ENCODE data around the gene RBM14. TPM values are rescaled to one million over a fixed set of nuclear protein-coding genes. Genes with fewer than 3 reads are reported as not detected.

The RBM14 gene
- total RNA-seq, 2 experiments from 2014 or later = 155 to 158 TPM

DNA sequence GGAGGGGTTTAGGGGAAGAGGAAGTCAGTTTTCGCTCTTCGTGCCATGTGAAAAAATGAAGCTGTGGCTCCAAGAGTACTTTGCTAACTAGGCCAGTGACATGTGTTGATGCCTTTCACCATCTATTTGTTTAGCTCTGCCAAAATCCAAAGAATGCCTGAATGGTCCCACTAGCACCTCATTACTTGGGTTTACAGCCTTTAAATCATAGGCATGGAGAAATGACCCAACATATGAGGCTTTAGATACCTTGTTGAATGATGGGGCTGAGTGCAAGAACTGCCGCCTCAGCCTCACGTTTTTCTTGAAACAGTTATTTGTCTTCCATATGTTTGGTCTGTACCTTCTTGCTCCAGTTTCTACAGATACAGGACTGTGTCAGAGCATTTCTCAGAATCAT is 30.4 kb downstream of the RBM14 start:
- ChIA-PET POLR2A (interaction anchor here (1.2 kb wide), 1 partner anchor 26 kb away, joined by 4 read pairs; no protein-coding TSS in a partner anchor), CTCF (interaction anchor here (1.8 to 2.1 kb wide), 2 partner anchors 32 to 67 kb away, joined by 4 to 7 read pairs; partner anchors contain the start of gene RBM4B)

DNA sequence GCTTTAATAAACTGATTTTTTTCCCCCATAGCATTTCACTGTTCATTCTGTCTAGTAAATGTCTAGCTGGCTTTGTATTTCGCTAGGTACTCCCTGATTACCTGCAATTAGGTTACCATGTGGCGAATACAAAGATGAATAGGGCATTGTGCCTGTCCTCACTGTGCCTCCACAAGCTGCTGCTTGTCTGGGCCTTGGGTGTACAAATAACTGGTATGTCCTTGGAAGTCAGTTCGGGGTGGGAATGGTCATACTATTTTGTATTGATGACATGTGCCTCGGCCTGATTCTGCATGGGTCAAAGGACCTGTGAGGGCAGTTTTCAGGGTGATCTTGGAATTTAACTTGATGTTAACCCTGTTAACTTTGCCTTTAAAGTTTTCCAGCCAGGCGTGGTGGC is 33.5 kb downstream of the RBM14 start:
- ChIA-PET POLR2A (interaction anchor here (1.7 kb wide), 1 partner anchor 12 kb away, joined by 10 read pairs; the partner anchor contains the start of gene RBM4), CTCF (no interaction called here)

DNA sequence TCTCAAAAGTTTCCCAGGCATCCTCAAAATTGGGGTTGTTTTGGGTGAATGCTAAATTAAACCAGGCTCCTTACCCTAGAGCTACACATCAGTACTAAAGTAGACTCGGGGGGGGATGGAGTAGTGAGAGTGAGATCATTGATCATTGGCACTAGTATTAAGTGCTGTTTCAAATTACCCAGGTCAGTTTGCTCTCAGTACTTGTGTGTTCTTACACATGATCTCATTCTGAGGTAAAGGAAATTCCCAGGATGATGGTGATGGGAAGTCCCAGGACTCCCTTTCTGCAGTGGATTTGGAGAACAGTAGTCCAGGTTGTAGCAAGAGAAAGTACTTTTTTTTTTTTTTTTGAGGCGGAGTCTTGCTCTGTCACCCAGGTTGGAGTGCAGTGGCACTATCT is 34.6 kb downstream of the RBM14 start:
- CTCF ChIA-PET = no interaction called here
- POLR2A ChIA-PET = no interaction called here

DNA sequence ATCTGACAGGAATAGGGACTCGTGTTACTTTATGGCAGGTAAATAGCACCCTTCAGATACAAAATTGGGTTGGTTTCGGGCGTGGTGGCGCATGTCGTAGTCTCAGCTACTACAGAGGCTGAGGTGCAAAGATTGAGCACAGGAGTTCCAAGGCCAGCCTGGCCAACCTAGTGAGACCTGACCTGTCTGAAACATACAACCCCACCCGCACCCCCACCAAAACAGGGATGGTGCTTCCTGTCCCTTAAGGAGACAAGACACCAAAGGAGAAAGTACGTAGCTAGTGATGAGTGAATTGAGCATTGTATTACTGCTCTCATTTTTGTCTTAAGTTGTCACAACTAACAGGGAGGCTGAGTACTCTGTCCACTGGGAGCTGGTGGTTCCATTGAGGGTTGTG is 36.2 kb downstream of the RBM14 start:
- POLR2A ChIA-PET = interaction anchor here (0.8 kb wide), 1 partner anchor 15 kb away, joined by 3 read pairs; no protein-coding TSS in a partner anchor
- CTCF ChIA-PET = no interaction called here

GRCh38 chr11:66653123-66653522 is 36.7 kb downstream of the RBM14 start:
- ChIA-PET POLR2A (interaction anchor here (0.8 kb wide), 1 partner anchor 15 kb away, joined by 3 read pairs; no protein-coding TSS in a partner anchor), CTCF (interaction anchor here (0.7 kb wide), 1 partner anchor 25 kb away, joined by 4 read pairs; no protein-coding TSS in a partner anchor)

DNA sequence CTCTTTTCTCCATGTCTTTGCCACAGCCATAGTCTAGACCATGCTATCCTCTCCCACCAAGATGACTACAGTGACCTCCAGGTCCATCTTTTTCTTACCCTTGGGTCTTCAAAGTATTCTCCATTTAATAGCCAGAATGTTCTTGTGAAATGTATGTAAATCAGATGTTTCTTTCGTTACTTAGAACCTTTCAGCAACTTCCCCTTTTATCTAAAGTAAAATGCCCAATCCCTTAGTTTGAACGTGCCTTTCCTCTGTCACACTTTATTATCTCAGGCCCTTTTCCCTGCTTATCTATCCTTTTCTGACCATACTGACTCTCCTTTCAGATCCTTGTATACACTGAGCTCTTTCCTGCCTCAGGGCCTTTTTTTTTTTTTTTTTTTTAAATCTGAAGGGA is 43.3 kb downstream of the RBM14 start:
- ChIA-PET CTCF (interaction anchor here (0.5 kb wide), 1 partner anchor 21 kb away, joined by 3 read pairs; no protein-coding TSS in a partner anchor), POLR2A (interaction anchor here (0.6 to 0.7 kb wide), 2 partner anchors 144 to 316 kb away, joined by 3 to 8 read pairs; no protein-coding TSS in a partner anchor)

GRCh38 chr11:66663741-66664296 is 47.4 kb downstream of the RBM14 start:
- CTCF ChIA-PET = no interaction called here

GRCh38 chr11:66665369-66665768 is 48.9 kb downstream of the RBM14 start:
- ChIA-PET CTCF (no interaction called here), POLR2A (no interaction called here)

More at GRCh38 chr11:66663741-66664296, 47.4 kb downstream of the RBM14 start:
- POLR2A ChIA-PET = interaction anchor here (0.6 kb wide), 2 partner anchors 94 to 567 kb away, joined by 4 to 9 read pairs; no protein-coding TSS in a partner anchor

DNA sequence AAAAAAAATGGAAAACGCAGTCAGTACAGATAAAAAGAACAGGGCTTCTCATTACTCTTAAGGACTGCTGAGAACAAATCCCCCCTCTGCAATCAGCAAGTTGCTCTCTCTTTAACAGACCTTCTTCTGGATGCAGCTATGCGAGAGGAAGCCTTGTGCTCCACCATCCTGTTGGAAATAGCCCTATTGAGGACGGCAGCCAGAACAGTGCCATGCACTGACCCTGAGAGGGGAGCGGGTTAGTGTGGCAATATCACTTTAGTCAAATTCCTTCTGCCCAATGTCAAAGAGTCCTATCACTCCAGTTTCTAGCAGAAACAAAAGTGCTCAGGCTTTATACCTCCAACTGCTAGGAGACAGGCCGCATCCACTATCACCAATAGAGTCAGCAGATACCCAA is 54.4 kb downstream of the RBM14 start:
- POLR2A ChIA-PET = no interaction called here
- CTCF ChIA-PET = no interaction called here

- ChIA-PET POLR2A (no interaction called here), CTCF (no interaction called here)
Measured at GRCh38 chr11:66674964-66675602, 58.7 kb downstream of the RBM14 start.

DNA sequence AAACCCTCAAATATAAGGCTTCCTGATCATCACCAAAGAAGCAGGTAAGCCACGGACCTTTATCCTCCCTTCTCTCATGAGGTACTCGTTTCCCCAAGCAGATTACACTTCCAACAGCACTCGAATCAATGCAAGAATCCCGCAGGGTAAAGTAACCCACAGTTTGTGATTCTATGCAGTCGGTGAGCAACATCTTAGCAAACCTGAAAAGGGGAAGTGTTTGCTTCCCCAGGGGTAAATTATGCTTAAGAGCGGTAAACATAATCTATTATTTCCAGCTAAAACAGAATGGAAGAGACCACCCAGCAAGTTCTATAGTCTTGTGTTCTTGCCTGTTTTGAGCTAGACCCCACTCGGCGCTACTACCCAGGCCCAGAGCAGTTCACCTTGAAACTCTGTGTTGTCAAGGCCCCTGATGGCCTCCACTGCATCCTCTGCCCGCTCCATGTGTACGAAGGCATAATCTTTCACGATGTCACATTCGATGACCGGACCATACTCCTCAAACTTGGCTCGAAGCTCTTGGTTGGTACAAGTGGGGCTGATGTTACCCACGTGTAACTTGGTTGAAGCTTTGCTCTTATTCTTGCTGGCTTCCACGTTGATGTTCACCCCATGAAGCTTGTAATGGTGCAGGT is 60.0 kb downstream of the RBM14 start:
- POLR2A ChIA-PET = interaction anchor here (0.5 to 1.2 kb wide), 2 partner anchors 19 to 38 kb away, joined by 4 to 5 read pairs; partner anchors contain the start of gene RBM4

More for the DNA sequence above, 60.0 kb downstream of the RBM14 start:
- CTCF ChIA-PET = interaction anchor here (0.8 to 4.1 kb wide), 10 partner anchors 56 to 387 kb away, joined by 3 to 31 read pairs (median 10); partner anchors contain the start of genes ACTN3, CCDC87, CCS and CTSF

Other genes with a start within 250 kb of the RBM14 start
- gene SLC29A2, start 244.9 kb upstream of the RBM14 start, total RNA-seq = 10 to 100 TPM; 12.1 to 13.0 TPM
- not detected for gene NPAS4, start 195.6 kb upstream of the RBM14 start, total RNA-seq
- gene MRPL11, start 177.8 kb upstream of the RBM14 start, total RNA-seq = 100 to 1,000 TPM; 154 to 157 TPM
- gene PELI3, start 149.7 kb upstream of the RBM14 start, total RNA-seq = 1 to 10 TPM; 7.9 to 8.2 TPM
- 10 to 100 TPM; 68.6 to 72.3 TPM for gene DPP3, start 136.2 kb upstream of the RBM14 start, total RNA-seq
- gene BBS1, start 106.0 kb upstream of the RBM14 start, total RNA-seq = 10 to 100 TPM; 17.8 to 19.3 TPM
- 10 to 100 TPM; 14.4 to 15.3 TPM for gene ZDHHC24, start 70.6 kb upstream of the RBM14 start, total RNA-seq
- gene ACTN3, start 69.7 kb upstream of the RBM14 start, total RNA-seq = under 1 TPM; 0.08 to 0.23 TPM
- 1 to 10 TPM; 3.2 to 3.3 TPM for gene CTSF, start 48.0 kb upstream of the RBM14 start, total RNA-seq
- gene CCDC87, start 23.6 kb upstream of the RBM14 start, total RNA-seq = under 1 TPM; 0.13 to 0.21 TPM
- 10 to 100 TPM; 24.6 to 25.4 TPM for gene CCS, start 23.4 kb upstream of the RBM14 start, total RNA-seq
- 100 to 1,000 TPM; 112 to 119 TPM for gene RBM4, start 22.1 kb downstream of the RBM14 start, total RNA-seq
- 10 to 100 TPM; 17.2 to 18.1 TPM for gene RBM4B, start 61.3 kb downstream of the RBM14 start, total RNA-seq
- under 1 TPM; 0.59 to 0.96 TPM for gene SPTBN2, start 112.6 kb downstream of the RBM14 start, total RNA-seq
- gene RCE1, start 226.8 kb downstream of the RBM14 start, total RNA-seq = 10 to 100 TPM; 31.6 to 33.5 TPM
- gene LRFN4, start 240.4 kb downstream of the RBM14 start, total RNA-seq = 10 to 100 TPM; 40.5 to 42.3 TPM